ENCODE data around the gene YEATS2.

Gene YEATS2

GRCh38 chr3:183823963-183824362, 126.4 kb downstream of the YEATS2 start:
- TF ChIP-seq CTCF (IDR thresholded peaks at IDR 0.05): no peak
- Histone ChIP-seq H3K27ac (no peak overlapping the region), H3K4me3 (no peak overlapping the region)
- no peak for DNase-seq (ENCODE audit: low spot score)

- Histone ChIP-seq H3K4me3 (peak overlapping the region; percentile 82), H3K27ac (peak overlapping the region in 1 of 2 donors; percentile 27)
- no peak for TF ChIP-seq CTCF (IDR thresholded peaks at IDR 0.05)
- no peak for DNase-seq (ENCODE audit: low spot score)
Measured at GRCh38 chr3:183824761-183825455, 127.3 kb downstream of the YEATS2 start.

- Histone ChIP-seq H3K4me3 (peak within 1 kb of the TSS; percentile 82), H3K27ac (peak within 1 kb of the TSS in 1 of 2 donors; percentile 27)
- TF ChIP-seq CTCF (IDR thresholded peaks at IDR 0.05): no peak
- DNase-seq (ENCODE audit: low spot score): no peak
Measured at GRCh38 chr3:183825456-183826161, 128.0 kb downstream of the YEATS2 start, which contains the start of gene MAP6D1. Gene MAP6D1, minus strand, starts transcription at chr3:183825577. Its CDS starts 30 bp downstream, at chr3:183825547.

GRCh38 chr3:183826448-183827250, 129.1 kb downstream of the YEATS2 start:
- Histone ChIP-seq H3K4me3 (no peak overlapping the region), H3K27ac (no peak overlapping the region)
- DNase-seq (ENCODE audit: low spot score): no peak
- TF ChIP-seq CTCF (IDR thresholded peaks at IDR 0.05): no peak

GRCh38 chr3:183827809-183828537, 130.4 kb downstream of the YEATS2 start:
- no peak for DNase-seq (ENCODE audit: low spot score)
- no peak overlapping the region for H3K27ac ChIP-seq
- TF ChIP-seq CTCF (IDR thresholded peaks at IDR 0.05): no peak

GRCh38 chr3:183828538-183828870, 130.9 kb downstream of the YEATS2 start:
- H3K4me3 ChIP-seq: no peak overlapping the region
- H3K27ac ChIP-seq: no peak overlapping the region
- no peak for DNase-seq (ENCODE audit: low spot score)
- TF ChIP-seq CTCF (IDR thresholded peaks at IDR 0.05): no peak

More at GRCh38 chr3:183827809-183828537, 130.4 kb downstream of the YEATS2 start:
- H3K4me3 ChIP-seq: no peak overlapping the region
